Type B pancreatic cell (in vitro differentiated cells): ENCODE results near the gene SCT. TPM values are rescaled to one million over a fixed set of nuclear protein-coding genes. Genes with fewer than 3 reads are reported as not detected.

Experiments
- DNase-seq: peaks from one replicate; pipeline ENCODE4 v3.0.0; 2021; ENCODE audit warnings: mixed read lengths; ENCODE audit not compliant: unreplicated experiment; ENCODE audit errors: extremely low spot score
- H3K27ac Mint-ChIP-seq: 2 replicates; pipeline ENCODE4 v1.8.0; 2021; ENCODE audit warnings: mild to moderate bottlenecking, mixed read lengths
- H3K27me3 Mint-ChIP-seq: 2 replicates; pipeline ENCODE4 v1.8.0; 2021; ENCODE audit warnings: mixed read lengths
- H3K36me3 Mint-ChIP-seq: 2 replicates; pipeline ENCODE4 v1.8.0; 2021; ENCODE audit warnings: mixed read lengths
- H3K4me1 Mint-ChIP-seq: one replicate; pipeline ENCODE4 v1.8.0; 2021; ENCODE audit warnings: mixed read lengths; ENCODE audit not compliant: unreplicated experiment
- H3K4me3 Mint-ChIP-seq: 2 replicates; pipeline ENCODE4 v1.8.0; 2021; ENCODE audit warnings: mild to moderate bottlenecking, mixed read lengths
- H3K9me3 Mint-ChIP-seq: 2 replicates; pipeline ENCODE4 v1.8.0; 2021; ENCODE audit warnings: mixed read lengths
- CTCF ChIP-seq: fragments of 200-600 bp; sonication (generic); conservative IDR thresholded peaks from 2 replicates; pipeline ENCODE4 v1.5.0; 2021; ENCODE audit warnings: antibody characterized with exemption, mild to moderate bottlenecking
- total RNA-seq: library from RNA; stranded (reverse); gene quantifications from 2 replicates; pipeline ENCODE4 v1.2.1, GENCODE V29; 2021; ENCODE audit warnings: low replicate concordance

The SCT gene
- total RNA-seq, 1 donor from 2014 or later: 3.1 TPM

- H3K4me1 Mint-ChIP-seq: no peaks in the 10 kb centered on the region
- no peak overlapping the region for H3K4me3 Mint-ChIP-seq
- TF ChIP-seq CTCF: peak; percentile 81
- H3K36me3 Mint-ChIP-seq: peaks cover 14% of the 10 kb centered on the region
- no peak overlapping the region for H3K27ac Mint-ChIP-seq
- no peak for DNase-seq
- H3K27me3 Mint-ChIP-seq: no peaks in the 10 kb centered on the region
- H3K9me3 Mint-ChIP-seq: no peaks in the 10 kb centered on the region
Measured at GRCh38 chr11:662689-663274, 35.8 kb upstream of the SCT start.

DNA sequence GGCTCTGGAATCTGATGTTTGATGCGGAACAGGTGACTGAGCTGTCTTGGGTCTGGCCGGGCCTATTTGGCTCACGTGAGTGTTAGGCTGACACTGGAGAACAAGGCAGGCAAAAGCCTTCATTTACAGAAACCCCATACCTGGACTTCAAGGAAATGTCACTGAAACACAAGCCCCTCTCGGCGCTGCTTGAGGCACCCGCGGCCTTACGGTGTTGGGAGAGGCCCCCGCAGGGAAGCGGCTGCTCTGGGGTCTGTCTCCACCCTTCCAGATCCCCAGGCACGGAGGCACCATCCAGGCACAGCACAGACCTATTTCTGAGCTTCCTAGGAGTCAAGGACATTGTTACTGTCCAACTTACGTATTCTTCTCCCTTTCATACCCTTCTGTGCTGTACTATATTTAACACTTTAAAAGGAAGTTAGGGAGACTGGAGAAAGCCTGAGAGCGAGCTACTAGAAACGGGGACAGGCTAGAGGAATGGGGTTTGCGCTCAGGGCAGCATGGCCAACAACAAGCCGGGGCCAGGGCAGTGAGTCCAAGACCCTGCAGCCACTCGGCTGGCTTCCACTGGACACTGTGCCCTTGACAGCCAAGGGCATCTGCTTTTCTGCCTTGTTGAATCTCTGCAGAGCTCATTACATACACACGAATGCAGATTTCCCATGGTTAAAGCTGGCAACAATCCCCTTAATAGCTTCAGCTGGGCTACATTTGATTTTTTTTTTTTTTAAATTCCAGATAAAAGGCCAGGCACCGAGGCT is 33.9 kb upstream of the SCT start:
- DNase-seq: no peak
- Mint-ChIP-seq H3K4me3 (no peak overlapping the region), H3K36me3 (peaks cover 10% of the 10 kb centered on the region), H3K27me3 (no peaks in the 10 kb centered on the region), H3K9me3 (no peaks in the 10 kb centered on the region), H3K4me1 (no peaks in the 10 kb centered on the region), H3K27ac (no peak overlapping the region)
- TF ChIP-seq CTCF: no peak

DNA sequence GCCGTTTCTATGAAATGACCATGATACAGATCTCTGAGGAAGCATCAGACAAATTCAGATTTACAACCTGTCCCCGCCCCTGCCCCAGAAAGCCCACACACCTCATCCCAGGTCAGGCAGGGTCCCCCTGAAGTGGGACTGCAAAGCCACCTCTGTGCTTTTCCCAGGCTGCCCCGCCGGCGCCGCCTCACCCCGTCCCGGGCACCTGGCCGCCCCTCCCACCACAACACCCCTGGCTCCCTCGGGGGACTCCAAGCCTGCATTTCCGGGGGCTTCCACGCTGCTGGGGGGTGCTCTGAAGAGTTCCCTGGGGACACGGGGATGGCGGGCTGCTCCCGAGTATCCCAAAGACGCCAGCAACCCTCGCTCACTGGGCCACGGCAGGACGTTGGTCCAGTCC is 33.3 kb upstream of the SCT start:
- Mint-ChIP-seq H3K4me3 (no peak overlapping the region), H3K9me3 (no peaks in the 10 kb centered on the region)
- no peak for TF ChIP-seq CTCF

DNA sequence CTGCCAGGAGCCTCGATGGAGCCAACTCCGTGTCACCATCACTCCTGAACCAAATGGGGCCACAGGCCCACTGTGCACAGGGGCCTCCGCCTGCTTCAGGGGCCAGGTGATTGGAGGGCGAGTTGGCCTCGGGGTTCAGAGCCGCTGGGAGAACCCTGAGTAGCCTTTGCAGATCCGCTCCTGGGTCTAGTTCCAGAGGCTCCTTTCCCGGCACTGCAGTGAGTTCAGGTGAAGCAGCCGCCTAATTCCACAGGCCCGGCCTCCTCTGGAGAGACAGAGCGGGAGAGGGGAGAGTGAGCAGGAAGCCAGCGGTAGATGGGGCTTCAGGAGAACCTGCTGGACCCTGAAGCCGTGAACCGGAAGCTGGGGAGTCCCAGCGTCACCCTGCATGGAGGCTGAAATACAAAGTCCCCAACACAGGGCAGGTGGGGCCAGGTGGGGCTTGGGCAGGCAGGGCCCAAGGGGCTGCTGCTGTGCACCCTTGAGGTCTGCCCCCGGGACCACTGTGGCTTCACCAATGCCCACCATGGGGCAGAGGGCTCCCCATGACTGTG is 32.6 kb upstream of the SCT start:
- Mint-ChIP-seq H3K4me3 (no peak overlapping the region), H3K9me3 (no peaks in the 10 kb centered on the region), H3K27me3 (no peaks in the 10 kb centered on the region), H3K27ac (no peak overlapping the region), H3K36me3 (peaks cover 6% of the 10 kb centered on the region), H3K4me1 (no peaks in the 10 kb centered on the region)
- no peak for TF ChIP-seq CTCF
- no peak for DNase-seq

More for the DNA sequence above, 33.3 kb upstream of the SCT start:
- Mint-ChIP-seq H3K36me3 (peaks cover 7% of the 10 kb centered on the region), H3K27ac (no peak overlapping the region), H3K27me3 (no peaks in the 10 kb centered on the region), H3K4me1 (no peaks in the 10 kb centered on the region)
- no peak for DNase-seq

DNA sequence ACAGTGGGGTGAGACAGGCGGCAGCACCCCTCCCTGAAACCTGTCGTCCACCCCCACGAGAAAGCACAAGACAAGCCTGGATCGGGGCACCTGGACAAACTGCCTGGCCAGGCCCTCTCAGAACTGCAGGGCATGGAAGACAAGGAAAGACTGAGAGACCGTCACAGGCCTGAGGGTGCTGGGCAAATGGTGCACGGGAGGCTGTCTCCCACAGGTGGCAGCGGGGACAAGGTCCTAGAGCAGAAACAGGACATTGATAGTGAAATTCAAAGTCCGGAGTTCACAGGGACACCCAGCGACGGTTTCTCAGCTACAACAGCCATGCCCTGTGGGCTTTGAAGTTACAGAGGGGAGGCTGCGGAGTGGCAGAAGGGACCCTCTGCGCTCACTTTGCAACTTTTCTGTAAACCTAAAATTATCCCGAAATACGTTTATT is 30.7 kb upstream of the SCT start:
- H3K4me3 Mint-ChIP-seq: no peak overlapping the region
- H3K4me1 Mint-ChIP-seq: no peaks in the 10 kb centered on the region
- H3K27ac Mint-ChIP-seq: no peak overlapping the region
- TF ChIP-seq CTCF: no peak
- H3K9me3 Mint-ChIP-seq: no peaks in the 10 kb centered on the region
- peaks cover 3% of the 10 kb centered on the region for H3K36me3 Mint-ChIP-seq
- DNase-seq: no peak
- no peaks in the 10 kb centered on the region for H3K27me3 Mint-ChIP-seq
